Mesothelial cell of epicardium (in vitro differentiated cells): ENCODE measurements around the gene SP5. TPM values are rescaled to one million over a fixed set of nuclear protein-coding genes. Genes with fewer than 3 reads are reported as not detected.
"Not testable (repeated sequence)": the region's sequence is repeated elsewhere in the genome, so short reads cannot be mapped to it uniquely, and the experiment has no call there.

Experiments
- DNase-seq, 2 experiments: peaks; one replicate each; pipeline ENCODE4 v3.0.0; 2021; ENCODE audit warnings: low spot score in 2 of 2; ENCODE audit not compliant: unreplicated experiment in 2 of 2
- H3K27ac Mint-ChIP-seq: 2 replicates; pipeline ENCODE4 v1.8.0; 2021; ENCODE audit warnings: mixed read lengths
- H3K27me3 Mint-ChIP-seq: 2 replicates; pipeline ENCODE4 v1.8.0; 2021; ENCODE audit warnings: low read depth, mixed read lengths
- H3K36me3 Mint-ChIP-seq: 2 replicates; pipeline ENCODE4 v1.8.0; 2021; ENCODE audit warnings: mixed read lengths
- H3K4me1 Mint-ChIP-seq: 2 replicates; pipeline ENCODE4 v1.8.0; 2021; ENCODE audit warnings: mixed read lengths
- H3K4me3 Mint-ChIP-seq: 2 replicates; pipeline ENCODE4 v1.8.0; 2021; ENCODE audit warnings: mild to moderate bottlenecking, moderate library complexity, mixed read lengths
- H3K9me3 Mint-ChIP-seq: 2 replicates; pipeline ENCODE4 v1.8.0; 2021; ENCODE audit warnings: mixed read lengths
- total RNA-seq: library from RNA; stranded (reverse); gene quantifications from 3 replicates; pipeline ENCODE4 v1.2.1, GENCODE V29; 2021
- TF ChIP-seq, protein P1 (sequence below): fragments of 200-600 bp; sonication (generic); IDR thresholded peaks from one replicate; pipeline ENCODE4 v1.5.0; 2021; ENCODE audit warnings: antibody characterized with exemption; ENCODE audit not compliant: unreplicated experiment

The SP5 gene
- total RNA-seq, 1 donor from 2014 or later = 2.2 TPM

DNA sequence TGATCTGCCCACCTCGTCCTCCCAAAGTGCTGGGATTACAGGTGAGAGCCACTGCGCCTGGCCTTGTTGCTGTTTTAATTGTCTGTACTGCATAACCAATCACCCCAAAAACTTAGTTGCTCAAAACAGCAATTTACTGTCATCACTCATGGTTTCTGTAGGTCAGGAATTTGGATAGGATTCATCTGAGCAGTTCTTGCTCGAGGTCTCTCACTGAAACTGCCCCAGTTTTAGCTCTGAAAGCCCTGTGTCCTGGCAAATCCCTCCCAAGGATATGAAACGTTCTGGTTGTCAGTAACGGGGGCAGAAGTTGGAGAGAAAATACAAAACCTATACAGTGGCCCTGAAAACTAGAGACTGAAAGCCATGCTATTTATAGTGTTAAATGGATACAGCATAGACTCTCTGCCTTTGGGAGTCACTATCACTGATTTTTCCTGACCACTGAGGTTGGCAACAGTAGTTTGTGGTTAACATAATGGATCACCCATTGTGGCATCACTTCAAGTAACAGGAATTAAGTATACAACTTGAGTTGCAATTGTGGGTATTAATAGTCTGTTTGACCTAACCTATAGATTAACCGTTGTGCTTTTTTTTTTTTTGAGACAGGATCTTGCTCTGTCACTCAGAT, 27.9 kb downstream of the SP5 start:
- Mint-ChIP-seq H3K27ac (no peak overlapping the region), H3K9me3 (no peaks in the 10 kb centered on the region), H3K36me3 (no peaks in the 10 kb centered on the region), H3K27me3 (no peaks in the 10 kb centered on the region), H3K4me3 (no peak overlapping the region), H3K4me1 (peaks cover 1% of the 10 kb centered on the region)
- no peak for DNase-seq
- TF ChIP-seq, protein P1, sequence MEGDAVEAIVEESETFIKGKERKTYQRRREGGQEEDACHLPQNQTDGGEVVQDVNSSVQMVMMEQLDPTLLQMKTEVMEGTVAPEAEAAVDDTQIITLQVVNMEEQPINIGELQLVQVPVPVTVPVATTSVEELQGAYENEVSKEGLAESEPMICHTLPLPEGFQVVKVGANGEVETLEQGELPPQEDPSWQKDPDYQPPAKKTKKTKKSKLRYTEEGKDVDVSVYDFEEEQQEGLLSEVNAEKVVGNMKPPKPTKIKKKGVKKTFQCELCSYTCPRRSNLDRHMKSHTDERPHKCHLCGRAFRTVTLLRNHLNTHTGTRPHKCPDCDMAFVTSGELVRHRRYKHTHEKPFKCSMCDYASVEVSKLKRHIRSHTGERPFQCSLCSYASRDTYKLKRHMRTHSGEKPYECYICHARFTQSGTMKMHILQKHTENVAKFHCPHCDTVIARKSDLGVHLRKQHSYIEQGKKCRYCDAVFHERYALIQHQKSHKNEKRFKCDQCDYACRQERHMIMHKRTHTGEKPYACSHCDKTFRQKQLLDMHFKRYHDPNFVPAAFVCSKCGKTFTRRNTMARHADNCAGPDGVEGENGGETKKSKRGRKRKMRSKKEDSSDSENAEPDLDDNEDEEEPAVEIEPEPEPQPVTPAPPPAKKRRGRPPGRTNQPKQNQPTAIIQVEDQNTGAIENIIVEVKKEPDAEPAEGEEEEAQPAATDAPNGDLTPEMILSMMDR = no peak

DNA sequence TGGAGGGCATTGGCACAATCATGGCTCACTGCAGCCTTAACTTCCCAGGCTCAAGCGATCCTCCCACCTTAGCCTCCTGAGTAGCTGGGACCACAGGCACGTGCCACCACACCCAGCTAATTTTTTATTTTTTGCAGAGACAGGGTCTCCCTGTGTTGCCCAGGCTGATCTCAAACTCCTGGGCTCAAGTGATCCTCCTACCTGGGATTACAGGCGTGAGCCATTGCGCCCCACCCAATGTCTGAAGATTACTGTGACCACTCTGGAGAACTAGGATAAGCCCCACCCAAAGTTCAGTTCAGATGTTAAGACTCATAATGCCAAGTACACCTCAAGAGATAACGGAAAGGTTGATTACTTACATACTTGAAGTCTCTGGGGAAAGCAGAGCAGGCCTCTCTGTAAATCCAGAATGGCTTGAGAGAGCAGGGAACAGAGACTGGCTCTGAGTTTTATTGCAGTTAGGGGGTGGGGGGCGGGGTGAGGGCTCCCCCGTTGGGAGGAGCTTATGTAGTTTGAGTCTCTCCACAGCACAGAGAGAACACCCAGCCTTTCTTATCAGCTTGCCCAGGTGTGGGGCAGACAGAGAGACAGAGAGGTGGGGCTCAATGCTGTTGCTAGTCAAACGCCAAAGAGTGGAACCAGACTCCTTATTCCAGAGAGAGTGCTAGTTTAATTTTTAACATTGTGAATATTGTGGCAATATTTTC, 28.5 kb downstream of the SP5 start:
- H3K36me3 Mint-ChIP-seq = no peaks in the 10 kb centered on the region
- no peak overlapping the region for H3K27ac Mint-ChIP-seq
- peaks cover 2% of the 10 kb centered on the region for H3K27me3 Mint-ChIP-seq
- TF ChIP-seq, protein P1 = no peak
- no peak overlapping the region for H3K4me3 Mint-ChIP-seq
- H3K4me1 Mint-ChIP-seq = peaks cover 1% of the 10 kb centered on the region
- H3K9me3 Mint-ChIP-seq = no peaks in the 10 kb centered on the region
- DNase-seq = no peak

DNA sequence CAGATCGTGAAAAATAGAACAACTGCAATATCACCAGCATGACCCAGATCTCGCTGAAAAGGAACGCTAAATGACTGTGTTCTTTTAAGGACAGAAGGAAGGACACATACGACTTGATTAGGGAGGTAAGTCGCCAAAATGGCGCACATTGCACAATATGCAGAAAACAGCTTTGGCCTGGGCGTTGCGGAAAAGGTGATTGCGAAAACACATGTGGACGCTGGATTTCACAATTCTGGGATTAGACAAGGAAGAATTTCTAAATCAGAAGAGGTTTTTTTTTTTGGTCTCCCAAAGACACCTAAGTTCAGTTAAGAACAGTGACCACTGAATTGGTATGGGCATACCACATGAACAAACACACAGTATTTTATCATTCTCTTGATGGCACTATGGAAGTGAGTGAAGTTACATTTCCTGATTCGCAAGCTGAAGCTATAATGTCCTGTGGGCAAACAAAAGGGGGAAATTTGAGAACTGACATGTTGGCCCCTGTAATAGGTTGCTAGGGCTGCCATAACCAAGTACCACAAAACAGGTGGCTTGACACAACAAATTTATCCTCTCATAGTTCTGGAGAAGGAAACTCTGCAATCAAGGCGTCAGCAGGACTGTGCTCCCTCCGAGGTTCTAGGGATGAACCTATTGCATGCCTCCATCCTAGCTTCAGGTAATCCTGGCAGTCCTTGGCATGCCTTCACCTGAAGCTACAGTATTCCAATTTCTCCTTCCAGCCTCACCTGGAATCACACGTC, 29.3 kb downstream of the SP5 start:
- peaks cover 4% of the 10 kb centered on the region for H3K9me3 Mint-ChIP-seq
- no peaks in the 10 kb centered on the region for H3K4me1 Mint-ChIP-seq
- no peaks in the 10 kb centered on the region for H3K36me3 Mint-ChIP-seq
- DNase-seq = no peak
- no peak overlapping the region for H3K4me3 Mint-ChIP-seq
- TF ChIP-seq, protein P1 = no peak
- H3K27ac Mint-ChIP-seq = no peak overlapping the region
- peaks cover 2% of the 10 kb centered on the region for H3K27me3 Mint-ChIP-seq

DNA sequence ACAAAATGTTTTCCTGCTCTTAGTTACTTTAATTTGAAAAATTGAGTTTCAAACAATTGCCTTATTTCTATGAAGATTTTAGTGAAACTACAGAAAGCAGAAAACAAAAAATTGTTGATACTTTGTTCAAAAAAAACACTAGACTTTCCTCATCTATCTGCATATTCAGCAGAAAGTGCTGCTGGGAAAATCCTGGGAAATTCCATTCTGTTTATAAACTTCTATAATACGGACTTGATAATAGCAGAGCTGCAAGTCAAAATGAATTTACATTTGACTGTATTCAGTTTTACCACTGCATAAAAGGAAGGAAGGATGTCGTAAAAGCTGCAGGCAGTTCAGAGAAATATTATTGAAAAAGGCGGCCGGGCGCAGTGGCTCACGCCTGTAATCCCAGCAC, 30.2 kb downstream of the SP5 start:
- Mint-ChIP-seq H3K27me3 (peaks cover 2% of the 10 kb centered on the region), H3K4me3 (no peak overlapping the region), H3K36me3 (no peaks in the 10 kb centered on the region), H3K27ac (no peak overlapping the region), H3K9me3 (peaks cover 11% of the 10 kb centered on the region), H3K4me1 (no peaks in the 10 kb centered on the region)
- TF ChIP-seq, protein P1 = no peak
- no peak for DNase-seq

DNA sequence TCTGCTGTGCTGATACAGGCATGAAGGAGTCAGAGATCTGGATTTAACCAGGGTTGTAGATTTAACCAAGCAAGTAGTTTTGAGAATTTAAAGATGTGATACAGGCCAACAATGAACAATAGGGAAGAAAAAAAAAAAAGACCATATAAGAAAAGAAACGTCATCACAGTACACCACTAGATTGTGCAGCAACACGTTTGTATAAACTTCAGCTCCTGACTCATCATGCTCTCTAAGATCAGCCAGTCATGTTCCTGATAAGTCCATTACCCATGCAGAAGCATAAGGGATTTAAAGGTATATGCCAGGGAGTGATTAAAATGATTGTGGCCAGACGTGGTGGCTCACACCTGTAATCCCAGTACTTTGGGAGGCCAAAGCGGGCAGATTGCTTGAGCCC, 32.8 kb downstream of the SP5 start:
- Mint-ChIP-seq H3K4me3 (no peak overlapping the region), H3K4me1 (no peaks in the 10 kb centered on the region), H3K27ac (no peak overlapping the region), H3K36me3 (no peaks in the 10 kb centered on the region), H3K9me3 (peaks cover 11% of the 10 kb centered on the region), H3K27me3 (peaks cover 10% of the 10 kb centered on the region)
- TF ChIP-seq, protein P1 = no peak
- no peak for DNase-seq

DNA sequence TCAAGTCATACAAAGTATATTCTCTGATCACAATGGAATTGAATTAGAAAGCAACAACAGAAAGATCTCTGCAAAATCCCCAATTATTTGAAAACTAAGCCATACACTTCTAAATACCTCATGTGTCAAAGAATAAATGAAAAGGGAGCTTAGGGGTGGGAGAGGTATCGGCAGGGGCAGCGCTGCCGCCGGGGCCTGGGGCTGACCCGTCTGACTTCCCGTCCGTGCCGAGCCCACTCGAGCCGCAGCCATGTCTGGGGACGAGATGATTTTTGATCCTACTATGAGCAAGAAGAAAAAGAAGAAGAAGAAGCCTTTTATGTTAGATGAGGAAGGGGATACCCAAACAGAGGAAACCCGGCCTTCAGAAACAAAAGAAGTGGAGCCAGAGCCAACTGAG, 36.4 kb downstream of the SP5 start:
- not testable (repeated sequence) for H3K36me3 Mint-ChIP-seq, H3K4me1 Mint-ChIP-seq, DNase-seq, H3K27ac Mint-ChIP-seq, H3K4me3 Mint-ChIP-seq
- peaks cover 13% of the 10 kb centered on the region for H3K27me3 Mint-ChIP-seq
- peaks cover 11% of the 10 kb centered on the region for H3K9me3 Mint-ChIP-seq
